ENCODE data around the gene VWA8. TPM values are rescaled to one million over a fixed set of nuclear protein-coding genes. Genes with fewer than 3 reads are reported as not detected.

VWA8 gene
- total and polyA plus RNA-seq, 2 of the 8 experiments (the other 6 are each of a cell fraction or from before 2014, with no cell fraction given): 5.9 to 19.6 TPM

DNA sequence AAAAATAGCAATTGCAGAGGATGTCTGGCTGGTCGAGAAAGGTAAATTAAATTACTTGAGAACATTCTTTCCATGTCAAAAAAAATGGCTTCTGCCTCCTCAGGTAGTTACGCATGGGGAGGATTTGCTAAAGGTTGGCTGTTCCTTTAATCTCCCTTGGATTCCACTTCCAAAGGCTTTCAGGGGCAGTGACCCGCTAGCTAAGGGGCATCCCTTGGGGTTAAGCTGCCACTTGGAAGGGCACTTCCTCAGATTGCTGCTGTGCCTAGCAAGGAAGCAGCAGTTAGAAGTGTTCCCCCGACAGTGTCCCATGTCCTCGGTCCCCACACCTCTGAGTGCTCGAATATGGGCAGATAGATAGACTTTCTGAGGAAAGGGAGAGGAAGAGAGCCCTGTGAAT lies 395.1 kb downstream of the VWA8 start (continued):
- TF ChIP-seq, protein P1, sequence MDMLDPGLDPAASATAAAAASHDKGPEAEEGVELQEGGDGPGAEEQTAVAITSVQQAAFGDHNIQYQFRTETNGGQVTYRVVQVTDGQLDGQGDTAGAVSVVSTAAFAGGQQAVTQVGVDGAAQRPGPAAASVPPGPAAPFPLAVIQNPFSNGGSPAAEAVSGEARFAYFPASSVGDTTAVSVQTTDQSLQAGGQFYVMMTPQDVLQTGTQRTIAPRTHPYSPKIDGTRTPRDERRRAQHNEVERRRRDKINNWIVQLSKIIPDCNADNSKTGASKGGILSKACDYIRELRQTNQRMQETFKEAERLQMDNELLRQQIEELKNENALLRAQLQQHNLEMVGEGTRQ (IDR thresholded peaks at IDR 0.05; ENCODE audit: low read length): no peak
- TF ChIP-seq TEAD4 (IDR thresholded peaks at IDR 0.05; ENCODE audit: low read depth, low read length) (no peak), NRF1 (IDR thresholded peaks at IDR 0.05; ENCODE audit: low read depth, low read length) (no peak), GTF2F1 (IDR thresholded peaks at IDR 0.05; ENCODE audit: borderline replicate concordance, low read depth, low read length) (no peak), TAF7 (optimal IDR thresholded peaks at IDR 0.05; ENCODE audit: borderline replicate concordance, low read depth, low read length) (no peak)
